Measurements from ENCODE around the gene GPBAR1.
A peak's percentile ranks its signal among the peaks of the same experiment; 100 is the strongest.

GPBAR1 gene

GRCh38 chr2:218260742-218261422 is at the start of gene GPBAR1:
GPBAR1 (plus strand) TSS chr2:218261015; CDS start chr2:218262725, 1,710 bp downstream.
- DNase-seq = no peak

GRCh38 chr2:218214116-218214515 is 46.7 kb upstream of the GPBAR1 start:
- DNase-seq = no peak

GRCh38 chr2:218216336-218216673 is 44.5 kb upstream of the GPBAR1 start:
- DNase-seq = peak in 2 of 58 donors; percentile 0 to 35

- DNase-seq = peak; percentile 65 to 94 (median 89)
Observed at GRCh38 chr2:218216674-218217359, 44.0 kb upstream of the GPBAR1 start, which contains the start of gene ARPC2. ARPC2 (plus strand) TSS chr2:218217189; CDS start chr2:218217471, 282 bp downstream.

- DNase-seq = peak in 39 of 58 donors; percentile 8 to 71 (median 46)
Observed at GRCh38 chr2:218217360-218218267, 43.2 kb upstream of the GPBAR1 start.

GRCh38 chr2:218218268-218219185 is 42.3 kb upstream of the GPBAR1 start:
- DNase-seq = peak in 1 of 58 donors; percentile 2

- DNase-seq = no peak
Observed at GRCh38 chr2:218219934-218220333, 40.9 kb upstream of the GPBAR1 start.

GRCh38 chr2:218221000-218221399 is 39.8 kb upstream of the GPBAR1 start:
- DNase-seq = peak in 24 of 58 donors; percentile 1 to 51 (median 14)

GRCh38 chr2:218223046-218223445 is 37.8 kb upstream of the GPBAR1 start:
- DNase-seq = no peak

- no peak for DNase-seq
Observed at GRCh38 chr2:218224186-218224585, 36.6 kb upstream of the GPBAR1 start.

- DNase-seq = no peak
Observed at GRCh38 chr2:218226903-218227302, 33.9 kb upstream of the GPBAR1 start.

- no peak for DNase-seq
Observed at GRCh38 chr2:218228366-218229090, 32.3 kb upstream of the GPBAR1 start.

- DNase-seq = no peak
Observed at GRCh38 chr2:218229239-218229638, 31.6 kb upstream of the GPBAR1 start.

- DNase-seq = no peak
Observed at GRCh38 chr2:218229851-218230250, 31.0 kb upstream of the GPBAR1 start.

- DNase-seq = no peak
Observed at GRCh38 chr2:218230882-218231281, 29.9 kb upstream of the GPBAR1 start.

GRCh38 chr2:218233543-218233942 is 27.3 kb upstream of the GPBAR1 start:
- no peak for DNase-seq

- DNase-seq = no peak
Observed at GRCh38 chr2:218234521-218234920, 26.3 kb upstream of the GPBAR1 start.

- no peak for DNase-seq
Observed at GRCh38 chr2:218235017-218235416, 25.8 kb upstream of the GPBAR1 start.

GRCh38 chr2:218236829-218237228 is 24.0 kb upstream of the GPBAR1 start:
- no peak for DNase-seq

GRCh38 chr2:218238887-218239286 is 21.9 kb upstream of the GPBAR1 start:
- DNase-seq = no peak

Data from anterior cingulate cortex (tissue), 58 donors.